ENCODE measurements around the gene GSAP.

DNA sequence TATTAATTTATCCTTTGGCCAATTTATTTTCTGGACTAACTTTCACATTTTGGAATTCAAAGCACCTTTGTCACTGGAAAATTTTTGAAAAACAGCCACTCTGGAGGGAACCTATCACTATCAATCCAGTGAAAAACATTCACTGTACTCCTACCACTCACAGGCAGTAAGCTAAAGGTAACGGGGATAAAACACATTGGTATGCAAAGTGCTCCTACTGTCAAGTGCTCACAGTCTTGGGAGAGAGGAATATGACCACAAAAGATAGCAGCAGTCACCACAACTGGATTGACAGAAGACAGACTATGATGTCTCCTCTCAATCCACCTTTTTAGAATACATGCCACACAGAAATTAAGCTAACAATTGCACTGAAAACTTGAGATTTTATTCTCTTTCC is 13.3 kb downstream of the GSAP start:
- TF ChIP-seq CTCF (conservative IDR thresholded peaks at IDR 0.05; ENCODE audit: low read depth, low read length), result no peak
- no peak for TF ChIP-seq EZH2 (IDR thresholded peaks at IDR 0.05; ENCODE audit: low read length, unreplicated experiment)
